Prostate gland (tissue), 2 donors: ENCODE data around the gene SCIN. TPM values are rescaled to one million over a fixed set of nuclear protein-coding genes. Genes with fewer than 3 reads are reported as not detected.
A peak's percentile ranks its signal among the peaks of the same experiment; 100 is the strongest.
"Not testable (repeated sequence)": the region's sequence is repeated elsewhere in the genome, so short reads cannot be mapped to it uniquely, and the experiment has no call there.

Experiments used
- DNase-seq: peaks from one replicate; pipeline ENCODE4 v3.0.0-alpha.2; 2019; ENCODE audit warnings: low spot score
- H3K27ac ChIP-seq, 2 donors: fragments of 200-600 bp; sonication (generic); 2 replicates each; pipeline ENCODE4 v1.5.1; 2017 to 2019
- H3K27me3 ChIP-seq: fragments of 200-600 bp; sonication (generic); replicated peaks from 2 replicates; pipeline ENCODE4 v1.5.1; 2019; ENCODE audit not compliant: insufficient read depth
- H3K36me3 ChIP-seq, 2 donors: fragments of 200-600 bp; sonication (generic); 1 replicate in 1 of 2; 2 replicates in 1 of 2; pipeline versions ENCODE4 v1.5.1 to v1.8.1; 2017 to 2019
- H3K4me1 ChIP-seq: fragments of 200-600 bp; sonication (generic); replicated peaks from 2 replicates; pipeline ENCODE4 v1.5.1; 2019
- H3K4me3 ChIP-seq, 2 donors: fragments of 200-600 bp; sonication (generic); 2 replicates each; pipeline ENCODE4 v1.5.1; 2017 to 2019
- H3K9me3 ChIP-seq: fragments of 200-600 bp; sonication (generic); 2 replicates; pipeline ENCODE4 v1.5.1; 2017
- CTCF ChIP-seq, 4 experiments: fragments of 200-600 bp in 2 of 4; fragments of 450-650 bp in 2 of 4; sonication (generic) in 2 of 4; IDR thresholded peaks; 1 replicate in 3 of 4; 2 replicates in 1 of 4; pipeline ENCODE4 v1.5.1; 2016 to 2019; ENCODE audit warnings: antibody characterized with exemption in 4 of 4, mild to moderate bottlenecking in 2 of 4, moderate library complexity in 2 of 4
- POLR2A ChIP-seq: fragments of 450-650 bp; IDR thresholded peaks from one replicate; pipeline ENCODE4 v1.6.1; 2016; ENCODE audit warnings: antibody characterized with exemption, mild to moderate bottlenecking
- POLR2AphosphoS5 ChIP-seq: sonication (generic); formaldehyde crosslinking; IDR thresholded peaks from one replicate; pipeline ENCODE4 v1.6.1; 2017; ENCODE audit warnings: antibody characterized with exemption
- WGBS: methylation state at CpG from one replicate; pipeline ENCODE4 v1.1.5; 2018; 5-methylcytosine and 5-hydroxymethylcytosine counted together
- intact Hi-C: fragments of 100-400 bp; cut with DNase I; formaldehyde crosslinking; loops from one replicate; pipeline ENCODE4 v1.14.2; 2022
- total RNA-seq, 2 donors: library from RNA; depleted of rRNA; stranded (reverse); fragments of >200 nt; gene quantifications; one replicate each; pipeline ENCODE4 v1.1.0, GENCODE V29; 2016

Gene SCIN
- total RNA-seq, 2 donors from 2014 or later = 7.6 to 12.2 TPM

DNA sequence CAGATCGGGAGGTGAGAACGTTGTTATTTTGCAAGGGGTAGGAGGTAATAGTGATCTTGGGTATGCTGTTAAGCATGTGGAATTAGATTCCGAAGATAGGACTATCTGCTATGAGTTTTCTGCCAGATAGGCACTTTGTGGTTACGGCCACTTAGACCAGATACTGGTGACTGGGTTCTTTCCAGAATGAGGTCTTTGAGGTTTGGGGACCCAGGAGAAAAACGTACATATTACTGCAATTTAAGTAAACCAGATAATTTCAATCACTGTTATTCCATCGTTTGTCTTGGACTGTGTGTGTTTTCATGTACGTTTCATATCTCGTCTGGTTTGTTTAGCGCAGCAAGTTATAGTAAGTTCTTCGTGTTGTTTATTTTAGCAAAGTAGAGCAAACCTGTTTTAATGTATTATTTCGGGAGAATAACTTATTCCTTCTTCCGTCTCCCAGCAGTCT, 117.2 kb downstream of the SCIN start:
- TF ChIP-seq CTCF (IDR thresholded peaks at IDR 0.05) = no peak
- TF ChIP-seq POLR2A = no peak
- no peak for TF ChIP-seq POLR2AphosphoS5
- WGBS = 3% methylated on average over 12 of the region's 12 CpGs
- Histone ChIP-seq H3K4me1 (no peaks in the 10 kb centered on the region), H3K27me3 (no peaks in the 10 kb centered on the region), H3K27ac (peak overlapping the region; percentile 72 to 81), H3K9me3 (no peaks in the 10 kb centered on the region), H3K36me3 (no peaks in the 10 kb centered on the region), H3K4me3 (peak overlapping the region; percentile 79 to 82)
- intact Hi-C loops = loop anchor here (2.0 to 5.0 kb wide), 3 partner anchors 45 to 575 kb away; no protein-coding TSS in a partner anchor
- no peak for DNase-seq

GRCh38 chr7:12688485-12689170, 118.1 kb downstream of the SCIN start:
- 67% methylated on average over 3 of the region's 3 CpGs for WGBS
- H3K27ac ChIP-seq, DNase-seq, H3K36me3 ChIP-seq, H3K4me1 ChIP-seq, H3K9me3 ChIP-seq, H3K27me3 ChIP-seq: not testable (repeated sequence)
- intact Hi-C loops = loop anchor here (5.0 kb wide), 1 partner anchor 429 kb away; no protein-coding TSS in a partner anchor
- peak overlapping the region; percentile 13 to 79 for H3K4me3 ChIP-seq

DNA sequence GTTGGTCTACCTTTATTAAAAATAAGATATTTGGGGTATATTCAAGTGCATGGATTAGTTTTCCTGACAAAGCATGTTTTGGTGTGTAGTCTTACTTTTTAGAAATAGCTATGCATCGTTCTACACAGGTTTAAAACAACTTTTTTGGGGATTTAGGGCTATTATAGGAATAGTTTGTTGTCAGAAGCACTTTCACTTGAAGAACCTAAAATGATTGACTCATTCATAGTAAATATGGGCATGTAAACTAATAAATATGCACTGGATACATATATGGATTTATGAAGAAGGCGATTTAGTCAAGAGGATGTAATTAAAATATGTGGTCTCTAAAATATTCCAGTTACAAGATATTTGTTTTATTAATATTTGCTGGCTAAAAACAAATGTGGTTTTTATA, 118.9 kb downstream of the SCIN start:
- Histone ChIP-seq H3K36me3 (no peaks in the 10 kb centered on the region), H3K4me3 (peak overlapping the region; percentile 12 to 79), H3K27me3 (no peaks in the 10 kb centered on the region), H3K4me1 (no peaks in the 10 kb centered on the region), H3K9me3 (no peaks in the 10 kb centered on the region), H3K27ac (no peak overlapping the region)
- WGBS = 49% methylated on average over 2 of the region's 2 CpGs
- DNase-seq = no peak
- no peak for TF ChIP-seq POLR2A
- no peak for TF ChIP-seq CTCF (IDR thresholded peaks at IDR 0.05)
- no peak for TF ChIP-seq POLR2AphosphoS5
- intact Hi-C loops = loop anchor here (5.0 kb wide), 1 partner anchor 428 kb away; no protein-coding TSS in a partner anchor

GRCh38 chr7:12690041-12690878, 119.7 kb downstream of the SCIN start:
- H3K27ac ChIP-seq = no peak overlapping the region
- no peaks in the 10 kb centered on the region for H3K27me3 ChIP-seq
- H3K36me3 ChIP-seq = no peaks in the 10 kb centered on the region
- no peaks in the 10 kb centered on the region for H3K4me1 ChIP-seq
- H3K4me3 ChIP-seq = peak overlapping the region; percentile 12 to 79
- H3K9me3 ChIP-seq = no peaks in the 10 kb centered on the region
- intact Hi-C loops = no loop called here
- WGBS = 89% methylated on average over 1 of the region's 1 CpG
- TF ChIP-seq CTCF (IDR thresholded peaks at IDR 0.05) (no peak), POLR2A (no peak), POLR2AphosphoS5 (no peak)
- DNase-seq = no peak

DNA sequence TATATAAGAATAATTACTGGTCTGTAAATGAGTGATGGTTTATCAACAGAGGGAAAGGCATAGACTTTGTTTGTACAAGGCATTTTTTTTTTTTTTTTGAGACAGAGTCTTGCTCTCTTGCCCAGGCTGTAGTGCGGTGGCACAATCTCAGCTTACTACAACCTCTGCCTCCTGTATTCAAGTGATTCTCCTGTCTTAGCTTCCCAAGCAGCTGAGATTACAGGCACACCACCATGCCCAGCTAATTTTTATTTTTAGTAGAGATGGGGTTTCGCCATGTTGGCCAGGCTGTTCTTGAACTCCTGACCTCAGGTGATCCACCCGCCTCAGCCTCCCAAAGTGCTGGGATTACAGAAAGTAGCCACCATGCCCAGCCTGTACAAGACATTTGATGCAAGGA, 120.9 kb downstream of the SCIN start:
- H3K36me3 ChIP-seq, H3K4me1 ChIP-seq, H3K9me3 ChIP-seq, H3K4me3 ChIP-seq, intact Hi-C loops, H3K27me3 ChIP-seq, DNase-seq, H3K27ac ChIP-seq: not testable (repeated sequence)
- 93% methylated on average over 3 of the region's 3 CpGs for WGBS
